GM23338 (cell line): ENCODE measurements around the gene ENOX2.

Experiments
- CREB1 ChIP-seq: fragments of 250-450 bp; sonication (Bioruptor Pico); IDR thresholded peaks from 2 replicates; pipeline ENCODE4 v1.5.0; 2020; ENCODE audit warnings: low read depth, mild to moderate bottlenecking, moderate library complexity
- ETS1 ChIP-seq: IDR thresholded peaks from 2 replicates; pipeline ENCODE4 v1.6.1; 2016; ENCODE audit warnings: antibody characterized with exemption
- EZH2 ChIP-seq: fragments of 200-600 bp; sonication (generic); IDR thresholded peaks from one replicate; pipeline ENCODE4 v1.8.0; 2017; ENCODE audit warnings: antibody characterized with exemption, mild to moderate bottlenecking, low read depth; ENCODE audit not compliant: unreplicated experiment
- EZH2phosphoT487 ChIP-seq: fragments of 200-600 bp; sonication (generic); IDR thresholded peaks from one replicate; pipeline ENCODE4 v1.8.1; 2018; ENCODE audit warnings: antibody characterized with exemption; ENCODE audit not compliant: unreplicated experiment
- JUNB ChIP-seq: IDR thresholded peaks from one replicate; pipeline ENCODE4 v1.6.1; 2016; ENCODE audit warnings: antibody characterized with exemption; ENCODE audit not compliant: unreplicated experiment
- NANOG ChIP-seq: IDR thresholded peaks from 2 replicates; pipeline ENCODE4 v1.6.1; 2016; ENCODE audit warnings: antibody characterized with exemption, borderline replicate concordance
- POLR2AphosphoS5 ChIP-seq: IDR thresholded peaks from 2 replicates; pipeline ENCODE4 v1.6.1; 2016; ENCODE audit warnings: antibody characterized with exemption, low read depth
- ZNF114 ChIP-seq: fragments of 250-450 bp; sonication (Bioruptor Pico); IDR thresholded peaks from 2 replicates; pipeline ENCODE4 v1.5.0; 2020; ENCODE audit warnings: mild to moderate bottlenecking, moderate library complexity
- ZNF331 ChIP-seq: fragments of 250-450 bp; sonication (Bioruptor Pico); IDR thresholded peaks from 2 replicates; pipeline ENCODE4 v1.5.0; 2020; ENCODE audit warnings: low read depth, mild to moderate bottlenecking, moderate library complexity
- TF ChIP-seq, protein P1 (sequence below), 2 experiments: fragments of 200-600 bp in 1 of 2; sonication (generic) in 1 of 2; conservative IDR thresholded peaks; 2 replicates each; pipeline versions ENCODE4 v1.5.1 to v1.6.1; 2016 to 2017; ENCODE audit warnings: antibody characterized with exemption in 2 of 2, low read depth in 2 of 2, mild to moderate bottlenecking in 2 of 2, moderate library complexity in 1 of 2
- TF ChIP-seq, protein P2 (sequence below): IDR thresholded peaks from one replicate; pipeline ENCODE4 v1.6.1; 2018; ENCODE audit warnings: antibody characterized with exemption; ENCODE audit not compliant: unreplicated experiment

GRCh38 chrX:130695931-130696330, 207.1 kb downstream of the ENOX2 start:
- TF ChIP-seq, protein P1, sequence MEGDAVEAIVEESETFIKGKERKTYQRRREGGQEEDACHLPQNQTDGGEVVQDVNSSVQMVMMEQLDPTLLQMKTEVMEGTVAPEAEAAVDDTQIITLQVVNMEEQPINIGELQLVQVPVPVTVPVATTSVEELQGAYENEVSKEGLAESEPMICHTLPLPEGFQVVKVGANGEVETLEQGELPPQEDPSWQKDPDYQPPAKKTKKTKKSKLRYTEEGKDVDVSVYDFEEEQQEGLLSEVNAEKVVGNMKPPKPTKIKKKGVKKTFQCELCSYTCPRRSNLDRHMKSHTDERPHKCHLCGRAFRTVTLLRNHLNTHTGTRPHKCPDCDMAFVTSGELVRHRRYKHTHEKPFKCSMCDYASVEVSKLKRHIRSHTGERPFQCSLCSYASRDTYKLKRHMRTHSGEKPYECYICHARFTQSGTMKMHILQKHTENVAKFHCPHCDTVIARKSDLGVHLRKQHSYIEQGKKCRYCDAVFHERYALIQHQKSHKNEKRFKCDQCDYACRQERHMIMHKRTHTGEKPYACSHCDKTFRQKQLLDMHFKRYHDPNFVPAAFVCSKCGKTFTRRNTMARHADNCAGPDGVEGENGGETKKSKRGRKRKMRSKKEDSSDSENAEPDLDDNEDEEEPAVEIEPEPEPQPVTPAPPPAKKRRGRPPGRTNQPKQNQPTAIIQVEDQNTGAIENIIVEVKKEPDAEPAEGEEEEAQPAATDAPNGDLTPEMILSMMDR (conservative IDR thresholded peaks at IDR 0.05; ENCODE audit: low read depth in 2 of 2): no peak
- TF ChIP-seq EZH2: no peak
- no peak for TF ChIP-seq POLR2AphosphoS5
- TF ChIP-seq NANOG: no peak
- TF ChIP-seq, protein P2, sequence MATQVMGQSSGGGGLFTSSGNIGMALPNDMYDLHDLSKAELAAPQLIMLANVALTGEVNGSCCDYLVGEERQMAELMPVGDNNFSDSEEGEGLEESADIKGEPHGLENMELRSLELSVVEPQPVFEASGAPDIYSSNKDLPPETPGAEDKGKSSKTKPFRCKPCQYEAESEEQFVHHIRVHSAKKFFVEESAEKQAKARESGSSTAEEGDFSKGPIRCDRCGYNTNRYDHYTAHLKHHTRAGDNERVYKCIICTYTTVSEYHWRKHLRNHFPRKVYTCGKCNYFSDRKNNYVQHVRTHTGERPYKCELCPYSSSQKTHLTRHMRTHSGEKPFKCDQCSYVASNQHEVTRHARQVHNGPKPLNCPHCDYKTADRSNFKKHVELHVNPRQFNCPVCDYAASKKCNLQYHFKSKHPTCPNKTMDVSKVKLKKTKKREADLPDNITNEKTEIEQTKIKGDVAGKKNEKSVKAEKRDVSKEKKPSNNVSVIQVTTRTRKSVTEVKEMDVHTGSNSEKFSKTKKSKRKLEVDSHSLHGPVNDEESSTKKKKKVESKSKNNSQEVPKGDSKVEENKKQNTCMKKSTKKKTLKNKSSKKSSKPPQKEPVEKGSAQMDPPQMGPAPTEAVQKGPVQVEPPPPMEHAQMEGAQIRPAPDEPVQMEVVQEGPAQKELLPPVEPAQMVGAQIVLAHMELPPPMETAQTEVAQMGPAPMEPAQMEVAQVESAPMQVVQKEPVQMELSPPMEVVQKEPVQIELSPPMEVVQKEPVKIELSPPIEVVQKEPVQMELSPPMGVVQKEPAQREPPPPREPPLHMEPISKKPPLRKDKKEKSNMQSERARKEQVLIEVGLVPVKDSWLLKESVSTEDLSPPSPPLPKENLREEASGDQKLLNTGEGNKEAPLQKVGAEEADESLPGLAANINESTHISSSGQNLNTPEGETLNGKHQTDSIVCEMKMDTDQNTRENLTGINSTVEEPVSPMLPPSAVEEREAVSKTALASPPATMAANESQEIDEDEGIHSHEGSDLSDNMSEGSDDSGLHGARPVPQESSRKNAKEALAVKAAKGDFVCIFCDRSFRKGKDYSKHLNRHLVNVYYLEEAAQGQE: no peak
- TF ChIP-seq EZH2phosphoT487: no peak
- no peak for TF ChIP-seq JUNB
- no peak for TF ChIP-seq CREB1 (CRISPR knock-in tag)
- TF ChIP-seq ZNF114 (CRISPR knock-in tag): no peak
- TF ChIP-seq ETS1: no peak
- no peak for TF ChIP-seq ZNF331 (CRISPR knock-in tag)
